Measurements from ENCODE around the gene PRICKLE4.
"Not testable (repeated sequence)": the region's sequence is repeated elsewhere in the genome, so short reads cannot be mapped to it uniquely, and the experiment has no call there.

Gene PRICKLE4

DNA sequence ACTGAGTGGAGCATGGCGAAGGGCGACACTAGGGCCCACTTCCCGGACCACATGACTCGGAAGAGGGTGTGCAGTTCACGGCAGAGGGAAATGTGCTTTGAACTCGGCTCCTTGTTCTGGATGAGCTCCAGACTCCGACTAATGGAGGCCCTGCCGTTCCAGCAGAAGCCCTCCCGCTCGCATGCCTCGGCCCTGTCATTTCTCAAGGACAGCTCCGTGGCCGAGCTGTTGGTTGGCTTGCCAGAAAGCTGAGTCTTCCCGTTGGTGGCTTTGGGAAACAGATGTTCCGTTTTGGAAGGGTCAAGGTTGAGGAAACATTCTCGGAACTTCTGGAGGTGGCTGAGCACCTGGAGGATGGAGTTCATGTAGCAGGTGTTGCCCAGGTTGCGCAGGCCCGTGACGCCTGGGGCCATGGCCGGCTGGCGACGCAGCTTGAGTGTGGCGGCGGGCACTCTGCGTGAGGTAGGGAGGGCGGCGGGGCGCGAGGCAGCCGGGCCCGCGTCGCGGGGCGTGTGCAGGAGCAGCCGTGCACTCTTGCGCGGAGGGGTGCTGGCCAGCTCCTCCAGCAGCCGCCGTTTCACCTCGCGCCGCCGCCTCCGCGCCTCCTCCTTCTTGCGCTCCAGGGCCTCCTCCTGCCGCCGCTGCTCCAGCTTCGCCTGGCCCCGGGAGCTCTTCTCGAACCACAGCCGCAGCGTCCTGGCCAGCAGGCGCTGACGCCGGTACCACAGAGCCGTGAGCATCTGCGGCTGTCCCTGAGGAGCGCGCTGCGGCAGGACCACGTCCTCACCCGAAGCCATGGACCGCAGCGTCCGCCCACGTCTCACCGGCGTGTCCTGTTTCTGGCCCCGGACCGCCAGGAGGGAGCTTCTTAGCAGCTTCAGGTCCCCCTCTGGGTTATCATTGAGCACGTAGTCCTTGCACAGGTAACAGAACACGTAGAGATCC is 25.5 kb downstream of the PRICKLE4 start:
- Histone ChIP-seq H3K9me3 (ENCODE audit: control insufficient read depth, low read length) (no peaks in the 10 kb centered on the region), H2AK5ac (ENCODE audit: low read length, severe bottlenecking) (no peak overlapping the region), H3K27me3 (ENCODE audit: control insufficient read depth in 1 of 2, insufficient read depth in 1 of 2, low read length in 2 of 2) (no peaks in the 10 kb centered on the region), H2BK5ac (ENCODE audit: low read depth, low read length, poor library complexity, severe bottlenecking) (no peak overlapping the region), H3K4me2 (ENCODE audit: low read length, poor library complexity, severe bottlenecking) (no peak overlapping the region), H2AFZ (ENCODE audit: low read depth, low read length) (no peak overlapping the region), H3K36me3 (ENCODE audit: control insufficient read depth in 1 of 2, insufficient read depth in 2 of 2, low read depth in 1 of 2, low read length in 2 of 2) (peaks cover 15 to 18% of the 10 kb centered on the region in 2 experiments), H3K79me1 (replicated peaks; ENCODE audit: low read length, poor library complexity, severe bottlenecking) (peaks cover 14% of the 10 kb centered on the region), H3K4me3 (ENCODE audit: insufficient read depth in 1 of 2, low read depth in 1 of 2, low read length in 2 of 2) (no peak overlapping the region), H3K27ac (ENCODE audit: low read length, poor library complexity, severe bottlenecking) (no peak overlapping the region), H2BK12ac (ENCODE audit: low read length in 2 of 2) (no peak overlapping the region), H4K8ac (ENCODE audit: low read length) (peak overlapping the region; percentile 24), H3K4ac (ENCODE audit: low read depth in 1 of 2, low read length in 2 of 2) (no peak overlapping the region), H3K18ac (ENCODE audit: low read depth in 1 of 2, low read length in 2 of 2) (no peak overlapping the region), H2BK15ac (ENCODE audit: low read depth, poor library complexity, severe bottlenecking) (no peak overlapping the region), H4K91ac (ENCODE audit: low read length) (no peak overlapping the region), H3K14ac (ENCODE audit: low read length in 2 of 2) (no peak overlapping the region), H3K4me1 (ENCODE audit: control insufficient read depth, insufficient read depth, low read depth, low read length) (peaks cover 2% of the 10 kb centered on the region), H3K9ac (ENCODE audit: low read length) (no peak overlapping the region), H3K23ac (ENCODE audit: low read length in 2 of 2) (no peak overlapping the region), H2BK120ac (ENCODE audit: low read depth, low read length) (no peak overlapping the region)
- WGBS, result 96% methylated on average over 74 of the region's 74 CpGs
- DNase-seq, result no peak

DNA sequence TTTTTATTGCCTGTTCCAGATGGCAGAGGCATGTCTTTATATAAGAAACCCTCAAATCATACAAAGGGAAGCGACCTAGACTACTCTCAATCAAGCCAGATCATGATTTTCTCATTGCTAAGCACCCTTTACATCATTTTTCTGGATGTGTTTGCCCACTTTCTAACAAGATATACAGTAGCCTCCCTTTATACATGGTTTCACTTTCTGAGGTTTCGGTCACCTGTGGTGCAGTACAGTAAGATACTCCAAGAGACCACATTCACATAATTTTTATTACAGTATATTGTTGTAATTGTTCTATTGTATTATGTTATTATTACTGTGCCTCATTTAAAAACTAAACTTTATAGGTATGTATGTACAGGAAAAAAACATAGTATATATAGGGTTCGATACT is 30.5 kb downstream of the PRICKLE4 start:
- no peak overlapping the region for H3K18ac ChIP-seq (ENCODE audit: low read depth in 1 of 2, low read length in 2 of 2)
- H4K91ac ChIP-seq (ENCODE audit: low read length), result no peak overlapping the region
- H3K27me3 ChIP-seq (ENCODE audit: control insufficient read depth in 1 of 2, insufficient read depth in 1 of 2, low read length in 2 of 2), result no peaks in the 10 kb centered on the region
- peaks cover 7% of the 10 kb centered on the region for H3K79me1 ChIP-seq (replicated peaks; ENCODE audit: low read length, poor library complexity, severe bottlenecking)
- 85% methylated on average over 2 of the region's 3 CpGs for WGBS
- H3K4me1 ChIP-seq (ENCODE audit: control insufficient read depth, insufficient read depth, low read depth, low read length), result peaks cover 2% of the 10 kb centered on the region
- H3K4ac ChIP-seq (ENCODE audit: low read depth in 1 of 2, low read length in 2 of 2), result no peak overlapping the region
- no peak overlapping the region for H3K14ac ChIP-seq (ENCODE audit: low read length in 2 of 2)
- no peak overlapping the region for H2BK15ac ChIP-seq (ENCODE audit: low read depth, poor library complexity, severe bottlenecking)
- H3K4me3 ChIP-seq (ENCODE audit: insufficient read depth in 1 of 2, low read depth in 1 of 2, low read length in 2 of 2), result no peak overlapping the region
- no peaks in the 10 kb centered on the region for H3K9me3 ChIP-seq (ENCODE audit: control insufficient read depth, low read length)
- H2AK5ac ChIP-seq (ENCODE audit: low read length, severe bottlenecking), result no peak overlapping the region
- H3K23ac ChIP-seq (ENCODE audit: low read length in 2 of 2), result no peak overlapping the region
- H2BK120ac ChIP-seq (ENCODE audit: low read depth, low read length), result no peak overlapping the region
- H3K36me3 ChIP-seq (ENCODE audit: control insufficient read depth in 1 of 2, insufficient read depth in 2 of 2, low read depth in 1 of 2, low read length in 2 of 2), result peaks cover 0 to 7% of the 10 kb centered on the region in 2 experiments
- H2BK5ac ChIP-seq (ENCODE audit: low read depth, low read length, poor library complexity, severe bottlenecking), result no peak overlapping the region
- H3K4me2 ChIP-seq (ENCODE audit: low read length, poor library complexity, severe bottlenecking), result no peak overlapping the region
- DNase-seq, result no peak
- H2AFZ ChIP-seq (ENCODE audit: low read depth, low read length), result no peak overlapping the region
- H3K27ac ChIP-seq (ENCODE audit: low read length, poor library complexity, severe bottlenecking), result no peak overlapping the region
- H2BK12ac ChIP-seq (ENCODE audit: low read length in 2 of 2), result no peak overlapping the region
- no peak overlapping the region for H4K8ac ChIP-seq (ENCODE audit: low read length)
- no peak overlapping the region for H3K9ac ChIP-seq (ENCODE audit: low read length)

DNA sequence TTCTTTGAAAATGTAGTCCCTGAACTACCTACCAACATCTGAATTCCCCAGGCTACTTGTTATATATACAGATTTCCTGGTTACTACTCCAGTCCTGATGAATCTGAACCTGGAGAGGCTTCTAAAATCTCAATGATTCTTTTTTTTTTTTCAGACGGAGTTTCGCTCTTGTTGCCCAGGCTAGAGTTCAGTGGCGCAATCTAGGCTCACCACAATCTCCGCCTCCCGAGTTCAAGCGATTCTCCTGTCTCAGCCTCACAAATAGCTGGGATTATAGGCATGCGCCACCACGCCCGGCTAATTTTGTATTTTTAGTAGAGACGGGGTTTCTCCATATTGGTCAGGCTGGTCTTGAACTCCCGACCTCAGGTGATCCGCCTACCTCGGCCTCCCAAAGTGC is 31.4 kb downstream of the PRICKLE4 start:
- not testable (repeated sequence) for H2AK5ac ChIP-seq (ENCODE audit: low read length, severe bottlenecking); H3K4me1 ChIP-seq (ENCODE audit: control insufficient read depth, insufficient read depth, low read depth, low read length); H3K4me3 ChIP-seq (ENCODE audit: insufficient read depth in 1 of 2, low read depth in 1 of 2, low read length in 2 of 2); H3K36me3 ChIP-seq (ENCODE audit: control insufficient read depth in 1 of 2, insufficient read depth in 2 of 2, low read depth in 1 of 2, low read length in 2 of 2); H2BK5ac ChIP-seq (ENCODE audit: low read depth, low read length, poor library complexity, severe bottlenecking); H3K4ac ChIP-seq (ENCODE audit: low read depth in 1 of 2, low read length in 2 of 2); DNase-seq; H3K79me1 ChIP-seq (replicated peaks; ENCODE audit: low read length, poor library complexity, severe bottlenecking); H4K8ac ChIP-seq (ENCODE audit: low read length); H2BK12ac ChIP-seq (ENCODE audit: low read length in 2 of 2); H3K27me3 ChIP-seq (ENCODE audit: control insufficient read depth in 1 of 2, insufficient read depth in 1 of 2, low read length in 2 of 2); H4K91ac ChIP-seq (ENCODE audit: low read length); H3K4me2 ChIP-seq (ENCODE audit: low read length, poor library complexity, severe bottlenecking); H3K9me3 ChIP-seq (ENCODE audit: control insufficient read depth, low read length); H2BK15ac ChIP-seq (ENCODE audit: low read depth, poor library complexity, severe bottlenecking); H2BK120ac ChIP-seq (ENCODE audit: low read depth, low read length); H3K9ac ChIP-seq (ENCODE audit: low read length); H3K23ac ChIP-seq (ENCODE audit: low read length in 2 of 2); H3K18ac ChIP-seq (ENCODE audit: low read depth in 1 of 2, low read length in 2 of 2); H2AFZ ChIP-seq (ENCODE audit: low read depth, low read length); H3K27ac ChIP-seq (ENCODE audit: low read length, poor library complexity, severe bottlenecking); H3K14ac ChIP-seq (ENCODE audit: low read length in 2 of 2)
- 97% methylated on average over 13 of the region's 13 CpGs for WGBS

DNA sequence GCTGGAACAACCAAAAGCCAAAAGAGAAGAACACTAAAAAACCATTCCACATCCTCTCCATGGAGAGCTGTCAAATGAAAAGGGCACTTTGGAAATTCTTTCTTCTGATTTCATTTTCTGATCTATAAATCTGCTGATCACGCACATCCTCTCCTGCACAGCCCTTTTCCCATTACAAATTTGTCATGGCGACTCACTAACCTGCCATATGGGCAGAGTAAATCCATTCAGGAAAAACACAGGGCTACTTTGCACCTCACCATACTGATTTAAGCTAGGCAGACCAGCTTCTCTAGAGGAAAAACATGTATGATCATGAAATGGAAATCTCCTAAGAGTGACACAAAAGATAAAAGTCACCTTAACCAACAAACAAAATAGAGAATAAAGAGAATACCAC is 32.9 kb downstream of the PRICKLE4 start:
- peaks cover 1% of the 10 kb centered on the region for H3K79me1 ChIP-seq (replicated peaks; ENCODE audit: low read length, poor library complexity, severe bottlenecking)
- H2BK15ac ChIP-seq (ENCODE audit: low read depth, poor library complexity, severe bottlenecking), result no peak overlapping the region
- H3K27ac ChIP-seq (ENCODE audit: low read length, poor library complexity, severe bottlenecking), result no peak overlapping the region
- H3K4me1 ChIP-seq (ENCODE audit: control insufficient read depth, insufficient read depth, low read depth, low read length), result no peaks in the 10 kb centered on the region
- no peak overlapping the region for H4K8ac ChIP-seq (ENCODE audit: low read length)
- no peak overlapping the region for H3K18ac ChIP-seq (ENCODE audit: low read depth in 1 of 2, low read length in 2 of 2)
- no peaks in the 10 kb centered on the region for H3K27me3 ChIP-seq (ENCODE audit: control insufficient read depth in 1 of 2, insufficient read depth in 1 of 2, low read length in 2 of 2)
- H3K9me3 ChIP-seq (ENCODE audit: control insufficient read depth, low read length), result no peaks in the 10 kb centered on the region
- 93% methylated on average over 2 of the region's 2 CpGs for WGBS
- H3K14ac ChIP-seq (ENCODE audit: low read length in 2 of 2), result no peak overlapping the region
- H2AK5ac ChIP-seq (ENCODE audit: low read length, severe bottlenecking), result no peak overlapping the region
- H3K36me3 ChIP-seq (ENCODE audit: control insufficient read depth in 1 of 2, insufficient read depth in 2 of 2, low read depth in 1 of 2, low read length in 2 of 2), result no peaks in the 10 kb centered on the region
- no peak overlapping the region for H2AFZ ChIP-seq (ENCODE audit: low read depth, low read length)
- no peak overlapping the region for H2BK12ac ChIP-seq (ENCODE audit: low read length in 2 of 2)
- H3K9ac ChIP-seq (ENCODE audit: low read length), result no peak overlapping the region
- no peak overlapping the region for H4K91ac ChIP-seq (ENCODE audit: low read length)
- no peak overlapping the region for H2BK120ac ChIP-seq (ENCODE audit: low read depth, low read length)
- DNase-seq, result no peak
- no peak overlapping the region for H3K4ac ChIP-seq (ENCODE audit: low read depth in 1 of 2, low read length in 2 of 2)
- no peak overlapping the region for H3K4me2 ChIP-seq (ENCODE audit: low read length, poor library complexity, severe bottlenecking)
- H3K4me3 ChIP-seq (ENCODE audit: insufficient read depth in 1 of 2, low read depth in 1 of 2, low read length in 2 of 2), result no peak overlapping the region
- H3K23ac ChIP-seq (ENCODE audit: low read length in 2 of 2), result no peak overlapping the region
- no peak overlapping the region for H2BK5ac ChIP-seq (ENCODE audit: low read depth, low read length, poor library complexity, severe bottlenecking)
